Superior temporal gyrus (tissue), 1 donor: ENCODE results near the gene KRTAP21-3.
"Not testable (repeated sequence)": the region's sequence is repeated elsewhere in the genome, so short reads cannot be mapped to it uniquely, and the experiment has no call there.

ENCODE experiments used
- DNase-seq: peaks from one replicate; pipeline ENCODE4 v3.0.0-alpha.2; 2016; ENCODE audit errors: extremely low spot score

Gene KRTAP21-3

GRCh38 chr21:30718239-30718909, at the start of gene KRTAP21-3:
TSS of gene KRTAP21-3 (minus strand) at chr21:30718777. CDS start at chr21:30718759, 18 bp downstream.
- DNase-seq = no peak

DNA sequence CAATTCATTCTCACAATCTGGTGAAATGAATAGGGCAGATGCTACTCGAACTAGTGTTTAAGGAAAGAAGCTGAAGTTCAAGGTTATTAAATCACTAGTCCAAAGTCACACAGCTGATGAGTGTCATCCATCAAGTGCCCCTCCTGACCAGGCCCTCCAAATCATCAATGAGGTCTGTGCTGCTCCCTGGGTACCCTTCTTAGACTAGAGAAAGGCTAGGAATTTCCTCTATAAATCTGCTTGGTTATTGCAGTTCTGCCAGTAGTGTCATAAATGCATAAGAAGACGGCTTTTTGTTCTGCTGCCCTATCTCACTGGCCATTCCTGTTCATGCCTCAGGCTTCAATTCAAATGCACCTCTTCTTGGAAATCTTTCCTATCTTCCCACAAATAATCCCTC, 42.2 kb upstream of the KRTAP21-3 start:
- DNase-seq = no peak

GRCh38 chr21:30758306-30758705, 39.7 kb upstream of the KRTAP21-3 start:
- DNase-seq = no peak

DNA sequence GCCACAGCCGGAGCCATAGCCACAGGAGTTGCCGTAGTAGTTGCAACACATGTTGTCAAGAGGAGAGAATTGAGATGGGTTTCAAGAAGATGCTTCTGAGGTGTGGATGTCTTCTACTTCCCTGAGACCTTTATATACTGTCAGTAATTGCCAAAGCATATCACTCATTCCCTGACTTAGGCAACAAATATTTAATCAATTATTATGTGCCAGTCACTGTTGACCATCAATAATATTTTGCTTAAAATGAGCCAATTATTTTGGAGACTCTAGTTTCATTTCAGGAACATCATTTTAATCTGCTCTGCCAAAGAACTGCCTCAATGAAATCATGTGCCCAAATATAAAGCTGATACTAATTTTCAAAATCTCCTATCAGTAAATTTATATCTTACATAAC, 36.8 kb upstream of the KRTAP21-3 start, which contains the start of gene KRTAP21-1:
Gene KRTAP21-1 (minus strand): TSS at position 101 of the 400 bp plus-strand sequence. CDS start 50 bp downstream, at position 51.
- DNase-seq = not testable (repeated sequence)

DNA sequence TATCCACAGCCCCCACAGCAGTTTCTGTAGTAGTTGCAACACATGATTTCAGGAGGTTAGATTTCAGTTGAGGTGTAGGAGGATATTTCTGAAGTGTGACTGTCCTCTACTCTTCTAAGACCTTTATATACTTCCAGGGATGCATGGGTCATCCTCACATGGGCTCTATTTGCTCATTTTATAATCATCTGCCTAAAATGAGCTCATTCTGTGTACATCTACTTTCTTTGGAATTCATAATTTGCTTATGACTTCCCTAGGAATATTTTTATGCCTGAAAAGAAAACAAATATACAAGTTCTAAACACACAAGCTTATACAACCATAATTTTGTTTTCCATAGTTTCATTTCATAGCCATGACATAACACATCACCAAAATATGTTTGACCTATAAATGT, 28.6 kb upstream of the KRTAP21-3 start, which contains the start of gene KRTAP21-2:
Gene KRTAP21-2 (minus strand): TSS at position 101 of the 400 bp plus-strand sequence. CDS start 57 bp downstream, at position 44.
- no peak for DNase-seq

DNA sequence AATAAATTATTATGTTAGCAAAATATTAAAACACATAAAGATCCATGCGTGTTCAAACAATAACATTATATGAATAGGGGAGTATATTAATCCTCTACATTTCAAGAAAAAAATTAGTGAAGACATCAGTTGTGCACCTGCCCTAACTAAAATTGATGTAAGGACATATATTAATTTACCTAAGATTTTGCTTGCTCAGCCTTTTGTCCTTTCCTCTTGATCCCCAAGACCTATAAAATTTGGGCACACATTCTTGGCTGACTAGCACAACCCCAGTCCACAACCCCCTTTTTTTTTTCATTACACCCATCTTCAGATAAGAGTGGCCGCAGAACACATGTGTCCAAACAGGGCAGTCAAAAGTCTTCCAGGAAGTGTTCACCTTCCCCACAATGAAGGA, 21.9 kb upstream of the KRTAP21-3 start:
- DNase-seq = no peak

DNA sequence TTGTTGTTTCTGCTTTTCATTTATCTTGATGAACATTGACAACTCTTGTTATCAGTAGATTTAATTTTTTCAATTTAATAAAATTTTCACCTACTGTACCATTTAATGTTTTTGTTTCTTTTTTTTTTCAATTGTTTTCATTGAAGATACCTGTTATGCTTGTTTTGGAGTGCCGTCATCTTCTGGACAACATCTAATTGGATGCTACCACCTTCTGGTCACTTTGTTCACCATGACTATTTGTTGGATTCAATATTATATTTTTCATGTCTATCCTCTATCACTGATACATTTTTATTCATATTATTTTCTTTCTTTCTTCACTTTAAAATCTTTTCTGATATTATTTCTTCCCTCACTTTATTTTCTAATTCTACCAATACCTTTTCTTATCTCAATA, 14.4 kb upstream of the KRTAP21-3 start:
- DNase-seq = no peak

DNA sequence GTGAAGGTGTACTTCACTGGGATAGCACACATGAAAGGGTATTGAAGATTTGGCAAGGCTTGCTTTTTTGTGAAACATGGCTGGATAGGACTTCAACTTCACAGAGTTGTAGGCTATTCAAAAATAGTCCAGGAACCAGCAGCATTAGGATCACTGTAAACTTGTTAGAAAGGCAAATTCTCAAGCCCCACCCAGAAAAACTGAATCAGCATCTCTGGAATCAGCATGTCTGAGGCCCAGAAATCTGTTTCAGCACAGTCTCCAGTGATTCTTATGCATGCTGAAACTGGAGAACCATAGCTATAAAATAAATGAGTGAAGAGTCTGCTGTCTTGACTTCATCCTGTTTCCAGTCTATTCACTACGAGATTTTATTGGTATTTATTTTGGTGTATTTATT, 8.1 kb upstream of the KRTAP21-3 start:
- DNase-seq = no peak

- no peak for DNase-seq
Observed at GRCh38 chr21:30719401-30719800, 824 bp upstream of the KRTAP21-3 start.

DNA sequence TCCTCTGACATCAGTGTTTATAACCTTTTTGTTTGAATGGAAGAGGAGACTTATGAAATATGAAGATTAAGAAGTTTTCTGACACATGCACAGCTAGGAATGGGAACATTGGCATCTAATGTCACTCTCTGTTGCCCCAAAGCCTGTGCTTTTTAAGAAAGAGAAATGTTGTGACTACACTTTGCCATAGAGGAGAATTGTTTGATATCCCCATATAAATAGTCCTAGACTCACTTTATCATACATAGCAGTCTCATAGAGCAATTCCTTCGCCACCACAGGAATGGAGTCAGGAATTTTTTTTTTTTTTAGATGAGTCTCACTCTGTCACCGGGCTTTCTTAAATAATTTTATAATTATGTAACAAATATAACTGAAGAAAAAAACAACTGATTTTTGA, 1.5 kb downstream of the KRTAP21-3 start:
- no peak for DNase-seq

- no peak for DNase-seq
Observed at GRCh38 chr21:30714946-30715345, 3.6 kb downstream of the KRTAP21-3 start.

- DNase-seq = no peak
Observed at GRCh38 chr21:30714456-30714855, 4.1 kb downstream of the KRTAP21-3 start.

DNA sequence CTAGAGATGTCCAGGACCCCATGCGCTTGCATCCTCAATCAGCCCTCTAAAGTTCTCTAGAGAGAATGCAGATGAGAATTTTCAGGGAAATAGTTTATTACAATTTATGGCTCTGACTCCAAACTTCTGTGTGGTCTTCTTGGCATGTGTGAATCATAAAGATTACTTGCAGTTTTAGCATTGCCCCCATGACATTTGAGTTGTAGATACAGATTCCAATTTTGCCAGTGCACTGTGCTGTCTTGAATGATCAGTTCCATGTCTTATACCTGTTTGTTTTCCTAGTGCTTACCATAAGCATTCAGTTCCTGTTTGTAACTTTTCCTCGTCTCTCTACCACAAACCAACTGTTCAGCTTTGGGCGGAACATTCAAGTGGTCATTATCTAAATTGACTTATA, 4.8 kb downstream of the KRTAP21-3 start:
- DNase-seq = no peak

DNA sequence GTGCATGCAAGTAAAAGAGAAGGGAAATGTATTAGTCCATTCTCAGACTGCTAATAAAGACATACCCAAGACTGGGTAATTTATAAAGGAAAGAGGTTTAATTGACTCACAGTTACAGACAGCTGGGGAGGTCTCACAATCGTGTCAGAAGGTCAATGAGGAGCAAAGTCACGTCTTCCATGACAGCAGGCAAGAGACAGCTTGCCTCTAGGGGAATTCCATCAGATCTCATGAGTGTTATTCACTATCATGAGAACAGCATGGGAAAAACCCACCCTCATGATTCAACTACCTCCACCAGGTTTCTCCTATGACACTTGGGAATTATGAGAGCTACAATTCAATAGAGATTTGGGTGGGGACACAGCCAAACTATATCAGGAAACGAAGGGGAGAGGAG, 8.1 kb downstream of the KRTAP21-3 start:
- DNase-seq = no peak

- DNase-seq = no peak
Observed at GRCh38 chr21:30707409-30707808, 11.2 kb downstream of the KRTAP21-3 start.

- no peak for DNase-seq
Observed at GRCh38 chr21:30695956-30696355, 22.6 kb downstream of the KRTAP21-3 start.

GRCh38 chr21:30689822-30690221, 28.8 kb downstream of the KRTAP21-3 start:
- DNase-seq = no peak

DNA sequence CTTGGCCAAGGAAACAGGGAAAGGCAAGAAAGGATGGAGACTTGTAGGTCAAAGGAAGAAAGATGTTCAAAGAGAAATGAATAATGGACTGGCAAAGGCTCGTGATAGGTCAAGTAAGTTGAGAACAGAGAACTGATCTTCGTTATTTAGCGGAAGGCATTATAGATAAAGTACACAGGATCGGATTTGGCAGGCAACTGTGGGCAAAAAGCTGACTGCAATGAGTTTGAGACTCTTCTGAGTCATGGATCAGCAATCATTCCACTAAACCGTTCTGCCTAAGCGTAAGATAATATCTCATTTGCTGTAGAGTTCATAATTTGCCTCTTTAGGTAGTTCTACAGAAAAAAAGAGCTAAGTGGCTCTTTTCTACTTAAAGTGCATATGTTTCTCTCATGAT, 34.1 kb downstream of the KRTAP21-3 start:
- no peak for DNase-seq

- no peak for DNase-seq
Observed at GRCh38 chr21:30680586-30680985, 38.0 kb downstream of the KRTAP21-3 start.

- no peak for DNase-seq
Observed at GRCh38 chr21:30676737-30677136, 41.8 kb downstream of the KRTAP21-3 start.

- DNase-seq = no peak
Observed at GRCh38 chr21:30674312-30674711, 44.3 kb downstream of the KRTAP21-3 start.

GRCh38 chr21:30672985-30673650, 45.5 kb downstream of the KRTAP21-3 start:
- DNase-seq = no peak

- DNase-seq = no peak
Observed at GRCh38 chr21:30668776-30669175, 49.8 kb downstream of the KRTAP21-3 start.
